ENCODE data around the gene SKAP1.
"Not testable (repeated sequence)": the region's sequence is repeated elsewhere in the genome, so short reads cannot be mapped to it uniquely, and the experiment has no call there.

Gene SKAP1

GRCh38 chr17:48211787-48212186 is 218.2 kb downstream of the SKAP1 start:
- no peak for DNase-seq (ENCODE audit: low read depth, low spot score)

- no peak for DNase-seq (ENCODE audit: low read depth, low spot score)
Measured at GRCh38 chr17:48211011-48211410, 219.0 kb downstream of the SKAP1 start.

GRCh38 chr17:48209973-48210372 is 220.0 kb downstream of the SKAP1 start:
- DNase-seq (ENCODE audit: low read depth, low spot score): no peak

GRCh38 chr17:48207776-48208544 is 222.1 kb downstream of the SKAP1 start:
- no peak for DNase-seq (ENCODE audit: low read depth, low spot score)

- not testable (repeated sequence) for DNase-seq (ENCODE audit: low read depth, low spot score)
Measured at GRCh38 chr17:48207036-48207435, 223.0 kb downstream of the SKAP1 start.

GRCh38 chr17:48202959-48203358 is 227.1 kb downstream of the SKAP1 start:
- DNase-seq (ENCODE audit: low read depth, low spot score): no peak

GRCh38 chr17:48198950-48199541 is 231.0 kb downstream of the SKAP1 start:
- no peak for DNase-seq (ENCODE audit: low read depth, low spot score)

GRCh38 chr17:48195910-48196309 is 234.1 kb downstream of the SKAP1 start:
- no peak for DNase-seq (ENCODE audit: low read depth, low spot score)

GRCh38 chr17:48194097-48194550 is 235.9 kb downstream of the SKAP1 start:
- DNase-seq (ENCODE audit: low read depth, low spot score): no peak

- no peak for DNase-seq (ENCODE audit: low read depth, low spot score)
Measured at GRCh38 chr17:48192321-48192731, 237.7 kb downstream of the SKAP1 start.

- DNase-seq (ENCODE audit: low read depth, low spot score): no peak
Measured at GRCh38 chr17:48191362-48191761, 238.7 kb downstream of the SKAP1 start.

GRCh38 chr17:48190871-48191270 is 239.1 kb downstream of the SKAP1 start:
- no peak for DNase-seq (ENCODE audit: low read depth, low spot score)

- no peak for DNase-seq (ENCODE audit: low read depth, low spot score)
Measured at GRCh38 chr17:48187872-48188608, 242.0 kb downstream of the SKAP1 start.

- not testable (repeated sequence) for DNase-seq (ENCODE audit: low read depth, low spot score)
Measured at GRCh38 chr17:48186317-48186716, 243.7 kb downstream of the SKAP1 start.

- no peak for DNase-seq (ENCODE audit: low read depth, low spot score)
Measured at GRCh38 chr17:48184721-48185120, 245.3 kb downstream of the SKAP1 start.

GRCh38 chr17:48181653-48182052 is 248.4 kb downstream of the SKAP1 start:
- no peak for DNase-seq (ENCODE audit: low read depth, low spot score)

- no peak for DNase-seq (ENCODE audit: low read depth, low spot score)
Measured at GRCh38 chr17:48180842-48181629, 249.0 kb downstream of the SKAP1 start.

GRCh38 chr17:48179071-48179945 is 250.7 kb downstream of the SKAP1 start:
- no peak for DNase-seq (ENCODE audit: low read depth, low spot score)

GRCh38 chr17:48178317-48178716 is 251.7 kb downstream of the SKAP1 start:
- DNase-seq (ENCODE audit: low read depth, low spot score): no peak

GRCh38 chr17:48177816-48178215 is 252.2 kb downstream of the SKAP1 start:
- DNase-seq (ENCODE audit: low read depth, low spot score): no peak

- no peak for DNase-seq (ENCODE audit: low read depth, low spot score)
Measured at GRCh38 chr17:48176471-48176855, 253.6 kb downstream of the SKAP1 start.

Measured in activated CD4-positive, CD25-positive, alpha-beta regulatory T cell treated with anti-CD3 and anti-CD28 coated beads, Interleukin-2, amount 50 U/mL, for 16 hours (primary cell).